Right hindlimb (tissue), 1 donor: ENCODE data around the gene OXSM.

ENCODE experiments used
- DNase-seq: peaks from one replicate; pipeline ENCODE4 v3.0.0-alpha.2; 2018

OXSM gene

DNA sequence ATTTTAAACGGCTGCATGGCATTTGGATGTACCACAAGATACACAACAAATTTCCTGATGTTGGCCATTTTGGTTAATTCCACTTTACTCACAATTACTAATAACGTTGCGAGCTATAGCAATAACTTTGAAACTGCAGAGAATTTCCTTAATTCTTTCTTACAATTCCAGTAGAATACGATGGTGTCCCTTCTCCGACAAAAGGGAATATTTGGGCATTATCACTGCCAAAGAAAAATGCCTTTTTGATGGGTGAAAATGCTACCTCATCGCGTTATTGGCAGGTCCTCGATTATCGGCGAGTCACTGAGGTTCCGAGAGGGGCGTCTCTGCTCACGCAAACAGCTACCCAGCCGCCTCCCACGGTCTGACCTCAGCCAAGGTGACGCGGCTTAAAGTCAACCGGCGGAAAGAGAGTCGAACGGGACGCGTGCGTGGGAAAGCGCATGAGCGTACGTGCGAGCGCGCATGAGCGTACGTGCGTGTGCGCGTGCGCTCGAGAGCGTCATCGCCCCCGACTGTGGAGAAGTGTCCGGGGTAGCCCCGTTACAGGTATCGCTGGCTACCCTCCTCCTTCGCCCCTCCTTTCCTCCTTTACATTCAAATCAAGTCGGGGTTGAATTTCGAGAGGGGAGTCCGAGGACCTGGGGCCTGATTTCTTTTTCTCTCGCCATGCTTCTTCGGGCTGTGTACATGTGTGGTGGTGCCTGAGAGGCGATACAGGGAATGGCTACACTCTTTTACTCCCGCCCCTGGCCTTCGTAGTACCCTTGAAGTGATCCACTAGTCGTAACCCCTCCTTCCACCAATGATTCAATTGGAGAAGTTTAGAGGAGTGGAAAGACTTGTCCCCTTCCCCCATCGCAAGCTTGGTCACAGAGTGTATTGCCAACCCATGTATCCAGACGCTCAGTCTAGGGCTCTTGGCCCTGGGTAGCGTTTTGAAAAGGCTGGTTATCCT lies at the start of gene OXSM:
Gene OXSM (plus strand): TSS at position 495 of the 961 bp plus-strand sequence. CDS start 931 bp downstream, outside the sequence.
- peak; percentile 91 for DNase-seq

DNA sequence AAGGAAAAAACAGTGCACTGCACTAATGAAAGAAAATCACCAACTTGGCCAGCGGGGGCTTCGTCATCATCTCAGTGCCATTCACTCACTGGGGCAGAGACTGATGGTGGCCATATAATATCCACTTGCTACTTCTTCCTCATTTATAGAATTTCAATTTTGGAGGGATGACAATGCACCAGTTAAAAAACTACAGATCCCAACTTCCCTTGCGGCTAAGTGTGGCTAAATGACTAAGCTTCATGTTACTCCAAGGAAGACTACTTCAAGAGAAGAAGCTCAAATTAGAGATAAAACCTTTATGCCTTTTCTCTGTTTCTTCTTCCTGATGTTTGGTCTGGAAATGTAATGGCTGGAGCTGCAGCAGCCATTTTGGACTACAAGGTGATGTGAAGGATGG lies 45.4 kb upstream of the OXSM start:
- no peak for DNase-seq

DNA sequence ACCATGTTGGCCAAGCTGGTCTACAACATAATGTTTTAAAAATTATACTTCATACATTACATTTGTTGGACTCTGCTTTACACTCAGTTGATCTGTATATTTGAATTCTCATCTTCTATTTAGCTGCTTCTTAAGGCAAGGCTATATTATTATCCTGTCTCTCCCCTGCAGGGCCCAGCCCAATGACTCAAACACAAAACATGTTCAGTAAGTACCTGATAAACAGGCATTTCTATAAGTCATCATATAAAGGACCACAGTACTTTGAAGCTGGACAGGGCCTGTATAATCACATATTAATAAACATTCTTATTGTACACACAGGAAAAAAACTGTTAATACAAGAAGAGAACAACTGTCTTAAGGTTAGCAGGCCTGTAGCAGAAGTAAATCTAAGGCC lies 42.9 kb upstream of the OXSM start:
- DNase-seq, result no peak

DNA sequence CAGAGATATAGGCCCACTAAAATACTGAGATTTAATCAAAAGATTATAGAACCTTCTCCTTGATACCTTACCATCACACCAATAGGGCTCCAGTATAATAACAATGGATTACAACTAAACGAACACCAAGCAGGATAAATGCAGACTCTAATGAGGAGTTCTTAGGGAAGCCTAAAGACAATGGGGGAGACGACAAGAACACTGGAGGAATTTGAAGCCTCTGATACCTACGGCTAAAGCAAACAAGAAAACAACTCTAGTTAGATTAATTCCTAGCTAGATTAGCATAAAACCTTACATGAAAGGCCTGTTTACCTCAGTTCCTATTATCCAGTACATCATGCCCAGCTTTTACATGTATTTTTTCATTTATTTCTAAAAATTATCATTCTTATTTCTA lies 41.7 kb upstream of the OXSM start:
- DNase-seq, result no peak

DNA sequence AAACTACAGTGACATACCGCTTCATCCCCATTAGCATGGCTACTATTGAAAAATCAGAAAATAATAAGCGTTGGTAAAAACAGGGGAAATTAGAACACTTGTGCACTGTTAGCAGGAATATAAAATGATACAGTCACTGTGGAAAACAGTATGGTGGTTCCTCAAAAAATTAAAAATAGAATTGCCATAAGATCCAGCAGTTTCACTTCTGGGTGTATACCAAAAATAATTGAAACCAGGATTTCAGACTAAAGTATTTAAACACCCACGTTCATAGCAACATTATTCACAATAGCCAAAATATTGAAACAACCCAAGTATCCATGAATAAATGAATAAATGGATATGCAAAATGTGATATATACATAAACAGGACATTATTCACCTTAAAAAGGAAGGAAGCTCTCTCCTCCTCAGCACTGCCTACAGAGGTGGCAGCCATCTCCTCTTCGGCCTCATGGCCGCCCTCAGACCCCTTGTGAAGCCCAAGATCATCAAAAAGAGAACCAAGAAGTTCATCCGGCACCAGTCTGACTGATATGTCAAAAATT lies 40.8 kb upstream of the OXSM start:
- DNase-seq, result no peak

DNA sequence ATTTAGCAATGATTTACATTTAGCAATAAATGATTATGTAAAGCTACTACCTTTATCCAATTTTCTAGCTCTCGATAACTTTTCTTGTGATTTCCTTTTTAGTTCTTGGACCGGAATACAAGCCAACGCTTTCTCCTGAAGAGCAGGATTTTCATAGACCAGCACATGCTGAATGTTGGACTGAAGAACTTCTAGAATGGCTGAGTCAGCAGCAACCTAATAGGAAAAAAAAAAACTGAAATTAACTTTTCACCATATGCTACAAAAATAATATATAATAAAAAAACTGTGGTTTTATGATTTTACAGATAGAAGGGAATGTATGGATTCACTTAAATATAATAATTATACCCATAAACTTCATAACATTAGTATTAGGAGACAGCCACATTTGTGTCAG lies 38.8 kb upstream of the OXSM start:
- DNase-seq, result no peak

DNA sequence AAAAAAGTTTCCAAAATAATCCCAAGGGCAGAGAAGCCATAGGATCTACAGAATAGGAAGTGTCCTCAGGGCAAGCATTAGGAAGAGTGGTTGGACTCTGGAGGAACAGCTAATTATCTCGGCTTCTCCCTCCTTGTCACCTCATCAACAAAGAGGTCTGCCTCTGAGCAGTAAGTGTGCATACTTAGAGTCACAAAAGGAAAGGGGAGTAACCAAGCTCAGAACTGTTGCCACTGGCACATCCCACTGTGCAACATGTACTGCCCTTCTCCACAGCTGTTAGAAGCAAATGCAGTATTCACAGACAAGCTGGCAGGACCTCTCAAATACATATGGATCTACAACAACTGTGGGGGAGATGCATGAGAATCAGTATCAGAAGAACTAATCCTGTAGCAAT lies 38.2 kb upstream of the OXSM start:
- DNase-seq, result no peak

DNA sequence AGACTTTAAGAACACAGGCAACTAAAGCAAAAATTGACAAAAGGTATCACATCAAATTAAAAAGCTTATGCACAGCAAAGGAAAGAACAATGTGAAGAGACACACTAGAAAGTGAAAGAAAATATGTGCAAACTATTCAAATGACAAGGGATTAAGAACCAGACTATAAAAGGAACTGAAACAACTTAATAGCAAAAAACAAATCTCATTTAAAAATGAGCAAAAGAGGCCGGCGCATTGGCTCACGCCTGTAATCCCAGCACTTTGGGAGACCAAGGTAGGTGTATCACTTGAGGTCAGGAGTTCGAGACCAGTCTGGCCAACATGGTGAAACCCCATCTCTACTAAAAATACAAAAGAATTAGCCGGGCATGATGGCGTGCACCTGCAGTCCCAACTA lies 21.0 kb upstream of the OXSM start:
- DNase-seq, result no peak

DNA sequence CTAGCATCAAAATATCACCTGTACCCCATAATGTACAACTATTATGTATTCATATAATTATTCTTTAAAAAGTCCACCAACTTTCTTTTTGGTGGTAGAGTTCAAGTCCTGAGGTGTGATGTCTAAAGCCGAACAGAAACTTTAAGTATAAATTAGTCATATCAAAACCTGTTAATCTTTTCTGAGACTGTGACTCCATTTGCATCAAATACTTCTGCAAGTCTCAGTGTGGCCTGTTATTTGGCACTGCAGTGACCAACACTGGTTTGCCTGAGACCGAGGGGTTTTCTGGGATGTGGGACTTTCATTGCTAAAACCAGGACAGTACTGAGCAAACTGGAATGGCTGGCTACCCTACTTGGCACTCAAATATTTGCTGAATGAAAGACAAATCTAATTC lies 14.0 kb upstream of the OXSM start:
- no peak for DNase-seq

DNA sequence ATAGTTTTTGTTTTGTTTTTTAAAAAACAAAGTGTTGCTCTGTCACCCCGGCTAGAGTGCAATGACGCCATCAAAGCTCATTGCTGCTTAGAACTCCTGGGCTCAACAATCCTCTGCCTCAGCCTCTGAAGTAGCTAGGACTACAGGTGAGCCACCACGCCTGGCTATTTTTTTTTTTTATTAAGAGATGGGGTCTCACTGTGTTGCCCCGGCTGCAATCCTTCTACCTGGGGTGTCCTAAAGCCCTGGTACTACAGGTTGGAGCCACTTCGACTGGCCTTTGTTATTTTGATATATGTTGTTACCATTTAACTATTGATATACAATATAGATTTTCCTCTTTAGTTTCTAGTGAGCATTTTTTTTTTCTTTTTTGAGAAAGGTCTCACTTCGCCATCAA lies 9.3 kb upstream of the OXSM start:
- DNase-seq, result no peak

DNA sequence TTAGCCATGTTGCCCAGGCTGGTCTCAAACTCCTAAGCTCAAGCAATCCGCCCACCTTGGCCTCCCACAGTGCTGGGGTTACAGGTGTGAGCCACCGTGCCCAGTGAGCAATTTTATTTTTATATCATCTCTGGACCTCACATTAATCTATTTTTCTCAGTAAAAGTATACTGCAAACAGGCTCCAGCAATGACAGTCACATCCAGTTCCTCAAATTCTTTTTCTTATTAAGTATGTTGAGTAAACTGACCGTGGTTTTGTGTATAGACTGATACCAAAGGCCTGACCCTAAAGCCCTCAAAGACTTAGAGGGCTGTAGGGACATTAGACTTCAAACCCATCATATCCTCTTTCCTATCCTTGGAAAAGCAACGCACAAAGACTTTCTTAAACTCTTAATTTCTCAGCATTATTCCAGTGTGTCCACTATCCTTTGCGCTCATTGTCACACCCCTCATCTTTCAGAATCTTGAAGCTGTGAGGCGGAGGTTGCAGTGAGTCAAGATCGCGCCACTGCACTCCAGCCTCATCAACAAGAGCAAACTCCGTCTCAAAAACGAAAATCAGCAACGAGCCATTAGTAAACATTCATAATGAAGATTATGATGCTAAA lies 8.6 kb upstream of the OXSM start:
- no peak for DNase-seq

DNA sequence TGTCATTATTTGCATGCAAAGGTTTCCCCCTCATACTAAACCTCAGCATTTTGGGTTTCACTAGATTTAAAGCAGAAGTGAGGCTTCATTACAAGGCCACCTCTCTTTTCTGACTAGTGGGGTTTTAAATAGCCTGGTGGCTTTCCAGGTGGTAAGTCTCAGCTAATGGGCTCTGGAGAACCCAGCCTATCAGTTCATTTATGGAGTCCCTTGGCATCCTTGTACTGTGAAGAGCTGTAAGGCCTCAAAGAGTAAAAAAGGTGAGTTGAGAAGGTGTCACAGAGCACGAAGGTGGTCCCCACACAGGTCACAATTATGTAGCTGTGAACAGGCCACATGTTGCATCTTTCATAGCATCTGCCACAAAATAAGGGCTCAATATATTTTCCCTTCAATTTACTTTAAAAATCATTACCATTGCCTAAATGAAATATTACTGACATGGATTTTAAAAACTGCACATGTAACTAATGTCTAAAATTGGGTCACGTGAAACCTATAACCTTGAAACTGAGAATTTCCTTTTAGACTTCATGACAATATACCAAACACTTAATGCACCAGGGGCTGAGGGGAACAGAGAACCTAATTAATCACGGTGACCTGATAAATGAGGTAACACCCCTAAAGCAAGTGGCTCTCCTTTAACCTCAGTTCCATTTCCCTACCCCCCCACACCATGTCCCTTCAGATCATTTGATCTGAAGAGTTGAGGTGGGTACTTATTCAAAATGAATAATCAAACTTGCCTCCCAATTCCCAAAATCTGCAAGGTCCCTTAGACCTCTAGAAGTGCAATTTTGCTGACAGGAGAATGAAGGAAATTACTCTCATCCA lies 7.9 kb upstream of the OXSM start:
- no peak for DNase-seq

DNA sequence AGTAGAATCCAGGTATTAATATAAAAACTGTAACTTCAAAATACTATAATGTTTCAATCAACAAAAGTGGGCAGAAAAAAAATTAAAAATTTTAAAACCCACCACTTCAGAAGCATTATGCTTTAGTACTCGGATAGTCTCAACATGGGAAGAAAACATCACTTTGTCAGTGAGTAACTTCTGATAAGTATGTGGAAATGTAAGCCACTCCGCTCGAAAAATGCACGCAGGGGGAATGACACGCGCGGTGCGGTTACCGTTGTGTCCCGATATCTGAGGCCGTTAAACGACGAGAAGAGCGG lies 7.3 kb upstream of the OXSM start:
- DNase-seq, result no peak

DNA sequence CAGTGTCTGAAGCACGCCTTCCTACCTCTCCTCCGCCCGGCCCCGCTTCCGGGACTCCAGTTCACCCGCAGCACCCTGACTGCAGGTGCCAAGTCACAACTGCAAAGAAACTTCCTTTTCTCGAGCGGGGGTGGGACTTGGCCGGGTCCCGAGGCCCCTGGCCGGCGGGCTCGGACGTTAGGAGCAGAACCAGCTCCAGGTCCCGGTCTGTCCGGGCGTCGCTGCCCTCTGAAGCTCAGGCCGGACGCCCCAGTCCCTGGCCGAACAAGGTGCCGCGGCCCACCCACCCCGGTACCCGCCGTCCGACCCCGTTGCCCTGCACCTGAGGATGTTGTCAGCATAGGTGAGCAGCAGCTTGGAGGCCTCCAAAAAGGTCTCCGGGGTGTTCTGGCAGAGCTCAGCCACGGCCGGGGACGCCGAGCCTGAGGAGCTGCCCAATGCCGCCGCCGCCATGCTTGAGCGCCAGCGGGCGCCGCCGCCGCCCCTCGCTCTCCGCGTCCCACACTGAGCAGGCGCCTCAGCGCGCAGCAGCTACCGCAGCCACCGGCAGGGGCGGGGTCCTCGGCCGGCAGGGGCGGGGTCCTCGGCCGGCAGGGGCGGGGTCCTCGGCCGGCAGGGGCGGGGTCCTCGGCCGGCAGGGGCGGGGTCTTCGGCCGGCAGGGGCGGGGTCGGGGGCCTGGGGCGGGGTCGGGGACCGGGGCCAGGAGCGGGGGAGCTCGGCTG lies 6.8 kb upstream of the OXSM start, which contains the start of gene NGLY1:
Gene NGLY1 (minus strand): TSS at position 506 of the 723 bp plus-strand sequence. CDS start 53 bp downstream, at position 453.
- DNase-seq, result peak; percentile 87

DNA sequence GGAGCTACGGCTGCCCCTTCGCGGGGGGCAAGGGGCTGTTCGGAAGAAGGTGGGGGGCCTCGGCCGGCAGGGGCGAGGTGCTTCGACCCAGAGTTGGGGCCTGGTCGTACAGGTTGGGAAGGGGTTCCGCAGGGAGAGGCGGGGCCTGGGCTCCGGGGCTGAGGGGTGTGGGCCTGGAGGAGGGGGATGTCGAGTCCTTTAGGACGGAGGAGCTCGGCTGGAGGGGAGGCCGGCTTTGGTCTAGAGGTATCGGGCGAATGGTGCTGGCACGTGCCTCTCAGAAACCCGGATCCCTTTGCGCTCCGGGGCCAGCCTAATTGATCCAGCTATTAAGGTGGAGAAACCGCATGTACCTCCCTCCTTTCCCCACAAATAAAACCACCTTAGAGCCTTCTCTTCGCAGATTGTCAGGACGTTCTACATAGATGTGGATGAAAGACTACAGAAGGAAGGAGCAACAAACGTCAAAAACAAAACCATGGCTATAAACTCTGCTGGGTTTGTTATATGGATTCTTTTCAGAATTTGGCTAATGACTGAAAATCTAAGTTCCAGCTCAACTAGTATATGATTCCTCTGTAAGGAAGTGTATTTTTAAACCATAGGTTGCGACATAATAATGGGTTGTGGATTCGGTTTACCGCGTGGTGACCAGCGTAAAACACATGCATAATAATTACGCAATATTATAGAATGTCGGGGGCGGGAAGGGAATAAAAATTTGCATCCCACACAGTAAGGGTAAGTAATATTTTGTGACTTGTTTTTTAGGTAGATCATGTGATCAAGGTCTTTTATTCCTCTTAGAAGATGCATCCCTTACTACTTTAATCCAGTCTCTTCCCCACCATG lies 6.0 kb upstream of the OXSM start:
- no peak for DNase-seq

DNA sequence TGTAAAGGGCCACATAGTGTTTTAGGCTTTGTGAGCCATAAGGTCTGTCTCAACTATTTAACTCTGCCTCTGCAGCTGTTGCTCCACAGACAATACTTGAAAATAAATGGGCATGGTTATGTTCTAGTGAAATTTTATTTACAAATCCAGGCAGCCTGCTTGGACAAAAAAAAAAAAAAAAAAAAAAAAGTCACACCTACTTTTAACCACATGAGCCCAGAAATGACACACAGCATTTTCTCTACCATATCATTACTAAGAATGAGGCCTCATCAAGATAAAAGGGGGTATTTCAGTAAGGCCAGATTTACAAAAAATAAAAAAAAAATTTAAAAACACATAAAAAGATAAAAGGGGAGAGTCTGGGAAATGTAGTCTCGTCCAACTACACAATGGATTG lies 4.9 kb upstream of the OXSM start:
- DNase-seq, result no peak

DNA sequence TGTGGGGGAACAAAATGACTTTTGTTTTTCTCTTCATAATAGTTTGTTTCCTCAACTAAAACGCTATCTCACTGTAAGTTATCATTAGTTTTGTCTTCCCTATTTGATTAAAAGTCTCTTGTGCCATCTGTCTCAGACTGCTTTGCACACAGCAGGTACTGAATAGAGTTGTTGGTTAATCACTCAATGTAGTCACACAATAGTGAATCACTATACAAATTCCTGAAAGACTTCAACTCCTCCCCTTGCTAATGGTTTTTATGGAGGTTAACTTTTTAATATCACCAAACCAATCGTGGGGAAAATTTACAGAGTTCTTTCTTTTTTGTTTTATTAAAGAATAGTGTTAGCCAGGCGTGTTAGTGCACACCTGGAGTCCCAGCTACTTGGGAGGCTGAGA lies 4.1 kb upstream of the OXSM start:
- DNase-seq, result no peak

DNA sequence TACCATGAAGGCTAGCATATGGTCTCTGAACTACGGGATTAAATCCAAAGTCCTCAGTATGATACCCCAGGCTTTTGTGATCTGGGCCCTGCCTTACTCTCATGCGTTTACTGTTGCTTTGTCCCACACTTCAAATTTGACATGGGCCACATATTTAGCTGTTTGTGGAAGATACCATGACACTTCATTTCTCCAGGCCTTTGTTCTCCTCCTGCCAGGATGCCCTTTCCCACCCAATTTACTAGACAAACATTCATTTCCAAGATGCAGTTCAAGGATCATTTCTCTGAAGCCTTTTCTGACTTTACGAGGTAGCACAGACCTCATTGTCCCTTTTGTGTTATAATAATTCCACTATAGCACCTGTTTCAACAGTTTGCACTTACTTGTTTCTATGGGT lies 2.2 kb upstream of the OXSM start:
- no peak for DNase-seq

DNA sequence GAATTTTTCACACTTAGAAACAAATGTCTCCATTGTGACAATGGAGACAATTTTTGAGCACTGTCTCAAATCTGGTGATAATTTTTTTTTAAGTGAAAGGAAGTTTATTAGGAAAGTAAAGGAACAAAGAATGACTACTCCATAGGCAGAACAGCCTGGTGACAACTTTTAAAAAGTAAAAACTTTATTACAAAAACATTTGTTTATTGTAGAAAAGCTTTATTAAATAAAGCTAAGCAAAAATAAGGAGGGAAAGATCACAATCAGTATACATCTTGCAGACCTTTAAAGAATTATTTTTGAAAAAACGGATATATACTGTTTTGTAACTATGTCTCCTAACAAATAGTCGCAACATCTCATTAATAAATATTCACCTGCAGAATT lies 688 bp upstream of the OXSM start:
- DNase-seq, result no peak

DNA sequence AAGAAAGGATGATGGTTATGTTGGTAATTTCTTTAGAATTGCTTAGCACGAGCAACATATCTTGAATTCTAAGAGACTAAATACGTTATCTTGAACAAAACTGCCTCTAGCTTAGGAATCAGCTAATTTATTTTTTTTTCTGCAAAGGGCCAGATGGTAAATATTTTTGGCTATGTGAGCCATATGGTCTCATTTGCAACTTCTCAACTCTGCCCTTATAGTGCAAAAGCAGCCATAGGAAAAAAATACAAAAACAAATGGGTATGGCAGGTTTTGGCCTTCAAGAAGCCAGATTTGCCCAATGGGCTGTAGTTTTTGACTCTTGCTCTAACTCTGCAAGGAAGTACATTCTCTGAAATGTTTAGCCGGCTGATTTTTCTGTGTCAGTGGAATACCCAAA lies 11.9 kb downstream of the OXSM start:
- DNase-seq, result no peak

DNA sequence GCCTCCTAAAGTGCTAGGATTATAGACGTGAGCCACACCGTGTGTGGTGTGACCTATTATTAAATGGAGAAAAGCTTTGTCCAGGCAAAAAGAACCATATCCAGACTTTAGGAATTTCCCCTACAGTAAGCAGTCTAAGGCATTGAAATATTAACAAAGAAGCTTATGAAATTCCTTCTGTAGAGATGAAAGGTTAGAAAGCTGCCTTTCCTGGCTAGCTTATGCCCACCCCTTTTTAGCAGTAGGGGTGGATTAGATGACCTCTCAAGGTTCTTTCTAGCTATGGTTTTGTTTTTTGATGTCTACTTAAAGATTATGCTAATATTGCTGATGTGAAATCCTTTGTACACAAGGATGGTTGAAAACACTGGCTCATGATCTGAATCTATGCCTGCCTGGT lies 13.9 kb downstream of the OXSM start:
- no peak for DNase-seq

DNA sequence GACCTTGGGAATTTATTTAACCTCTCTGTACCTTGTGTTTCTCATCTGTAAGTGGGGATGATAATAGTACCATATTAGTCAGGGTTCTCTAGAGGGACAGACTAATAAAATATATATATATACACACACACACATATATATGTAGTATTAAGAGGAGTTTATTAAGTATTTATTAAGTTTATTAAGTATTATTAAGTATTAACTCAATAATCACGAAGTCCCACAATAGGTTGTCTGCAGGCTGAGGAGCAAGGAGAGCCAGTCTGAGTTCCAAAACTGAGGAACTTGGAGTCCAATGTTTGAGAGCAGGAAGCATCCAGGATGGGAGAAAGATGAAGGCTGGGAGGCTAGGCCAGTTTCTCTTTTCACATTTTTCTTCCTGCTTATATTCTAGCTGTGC lies 14.8 kb downstream of the OXSM start:
- no peak for DNase-seq
